Measurements from ENCODE around the gene AKAP8L.

GRCh38 chr19:15466851-15467733 lies 48.3 kb upstream of the AKAP8L start:
- TF ChIP-seq REST (IDR thresholded peaks at IDR 0.05; ENCODE audit: low read depth) (no peak), ATF3 (IDR thresholded peaks at IDR 0.05) (no peak), CTCF (IDR thresholded peaks at IDR 0.05 in 2 of 3, conservative IDR thresholded peaks at IDR 0.05 in 1 of 3; ENCODE audit: borderline replicate concordance in 1 of 3, insufficient read depth in 1 of 3, low read depth in 2 of 3, low read length in 2 of 3) (no peak), ZNF274 (IDR thresholded peaks at IDR 0.05; ENCODE audit: low read depth, low read length) (no peak), JUND (IDR thresholded peaks at IDR 0.05) (no peak), EZH2phosphoT487 (IDR thresholded peaks at IDR 0.05; ENCODE audit: borderline replicate concordance) (no peak), RAD21 (IDR thresholded peaks at IDR 0.05; ENCODE audit: low read depth) (no peak), EZH2 (IDR thresholded peaks at IDR 0.05) (no peak), POLR2A (IDR thresholded peaks at IDR 0.05; ENCODE audit: borderline replicate concordance, extremely low read depth, insufficient read depth, insufficient read length) (no peak), SIN3A (IDR thresholded peaks at IDR 0.05; ENCODE audit: low read depth) (no peak), ZFX (IDR thresholded peaks at IDR 0.05) (no peak), YY1 (IDR thresholded peaks at IDR 0.05; ENCODE audit: extremely low read depth, insufficient replicate concordance, low read depth, low read length) (no peak)

Data from HCT116 (cell line).